GM10266 (cell line): ENCODE measurements around the gene ACSF3.

Experiments used
- DNase-seq: peaks from one replicate; pipeline ENCODE4 v3.0.0; 2012; ENCODE audit errors: extremely low spot score
- TF ChIP-seq, protein P1 (sequence below): IDR thresholded peaks from 2 replicates; pipeline ENCODE4 v1.5.1; 2012; ENCODE audit warnings: mild to moderate bottlenecking, low read depth; ENCODE audit not compliant: control insufficient read depth, insufficient read depth; ENCODE audit errors: missing control alignments

The ACSF3 gene

DNA sequence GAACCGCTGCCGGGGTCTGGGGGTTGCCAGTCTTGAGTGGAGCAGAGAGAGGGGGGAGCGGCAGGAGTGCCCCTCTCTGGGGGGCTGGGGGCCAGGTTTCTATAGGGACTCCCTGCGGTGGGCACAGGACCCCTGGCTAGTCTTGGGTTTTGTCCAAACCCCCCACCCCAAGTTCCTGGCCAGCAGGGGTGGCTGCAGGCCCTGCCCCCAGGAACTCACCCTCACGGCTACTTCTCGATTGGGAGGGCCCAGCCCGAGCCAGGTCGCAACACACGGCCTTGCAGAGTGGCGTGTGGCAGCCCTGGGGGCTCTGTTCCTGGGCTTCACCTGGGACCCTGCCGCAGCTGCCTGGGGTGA, 78.5 kb downstream of the ACSF3 start:
- no peak for DNase-seq
- TF ChIP-seq, protein P1, sequence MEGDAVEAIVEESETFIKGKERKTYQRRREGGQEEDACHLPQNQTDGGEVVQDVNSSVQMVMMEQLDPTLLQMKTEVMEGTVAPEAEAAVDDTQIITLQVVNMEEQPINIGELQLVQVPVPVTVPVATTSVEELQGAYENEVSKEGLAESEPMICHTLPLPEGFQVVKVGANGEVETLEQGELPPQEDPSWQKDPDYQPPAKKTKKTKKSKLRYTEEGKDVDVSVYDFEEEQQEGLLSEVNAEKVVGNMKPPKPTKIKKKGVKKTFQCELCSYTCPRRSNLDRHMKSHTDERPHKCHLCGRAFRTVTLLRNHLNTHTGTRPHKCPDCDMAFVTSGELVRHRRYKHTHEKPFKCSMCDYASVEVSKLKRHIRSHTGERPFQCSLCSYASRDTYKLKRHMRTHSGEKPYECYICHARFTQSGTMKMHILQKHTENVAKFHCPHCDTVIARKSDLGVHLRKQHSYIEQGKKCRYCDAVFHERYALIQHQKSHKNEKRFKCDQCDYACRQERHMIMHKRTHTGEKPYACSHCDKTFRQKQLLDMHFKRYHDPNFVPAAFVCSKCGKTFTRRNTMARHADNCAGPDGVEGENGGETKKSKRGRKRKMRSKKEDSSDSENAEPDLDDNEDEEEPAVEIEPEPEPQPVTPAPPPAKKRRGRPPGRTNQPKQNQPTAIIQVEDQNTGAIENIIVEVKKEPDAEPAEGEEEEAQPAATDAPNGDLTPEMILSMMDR, result no peak

DNA sequence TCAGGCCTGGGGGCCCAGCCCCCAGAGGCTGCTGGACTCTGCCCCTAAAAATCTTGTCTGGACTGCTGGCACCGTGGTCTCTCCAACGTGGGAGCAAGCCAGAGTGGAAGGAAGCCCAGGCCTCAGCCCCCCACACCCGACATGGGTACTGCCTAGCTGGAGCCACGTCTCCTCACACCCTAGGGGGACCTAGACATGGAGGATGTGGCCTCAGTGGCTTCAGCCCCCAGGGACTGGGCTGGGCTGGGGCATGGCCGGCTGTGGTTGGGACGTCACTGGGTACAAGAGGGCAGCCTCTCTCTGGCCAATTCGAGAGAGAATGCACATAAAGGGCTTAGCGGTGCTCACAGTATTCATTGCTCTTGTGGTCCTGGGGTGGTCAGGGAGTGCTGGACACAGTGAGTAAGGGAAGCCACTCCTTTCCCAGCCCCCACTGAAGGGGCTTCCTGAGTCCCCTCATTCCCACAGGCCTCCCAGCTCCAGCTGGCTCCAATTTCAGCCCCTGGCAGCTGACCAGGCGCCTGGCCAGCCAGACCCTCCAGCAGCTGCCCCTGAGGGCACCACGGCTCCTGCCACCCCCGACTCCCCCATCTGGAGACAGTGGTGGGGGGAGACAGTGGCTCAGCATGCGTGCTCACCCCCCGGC, 79.0 kb downstream of the ACSF3 start:
- TF ChIP-seq, protein P1, result no peak
- DNase-seq, result no peak

DNA sequence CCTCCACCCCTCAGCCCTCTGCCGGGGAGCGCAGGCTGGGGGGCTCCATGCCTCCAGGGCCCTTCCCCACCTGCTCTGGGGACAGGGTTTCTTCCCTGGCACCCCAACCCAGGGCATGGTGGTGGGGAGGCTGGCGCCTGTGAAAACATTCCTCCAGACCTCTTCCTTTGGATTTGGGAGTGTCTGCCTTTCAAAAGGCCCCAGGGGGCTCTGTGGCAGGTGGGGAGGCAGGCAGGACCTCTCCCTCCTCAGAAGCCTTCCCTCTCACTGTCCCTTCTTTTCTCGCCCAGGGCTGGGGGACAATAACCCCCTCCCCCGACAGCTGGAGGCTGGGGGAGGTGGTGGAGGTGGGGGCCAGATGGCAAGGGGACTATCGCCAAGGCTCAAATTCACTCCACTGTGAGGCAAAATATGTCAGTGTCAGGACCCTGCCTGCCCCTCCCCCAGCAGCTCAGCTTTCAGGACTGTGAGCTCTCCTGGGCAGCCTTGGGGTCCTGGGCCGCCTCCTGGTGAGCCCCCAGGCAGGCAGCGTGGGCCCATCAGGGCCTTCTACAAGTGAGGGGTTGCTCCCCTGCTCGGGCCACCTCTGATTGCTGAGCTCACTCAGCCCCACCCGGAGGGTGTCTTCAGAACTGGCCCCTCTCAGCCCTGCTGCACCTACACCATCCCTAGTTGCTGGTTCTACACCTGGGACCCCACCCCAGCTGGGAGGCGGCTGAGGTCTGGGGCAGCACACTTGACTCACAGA, 79.7 kb downstream of the ACSF3 start:
- TF ChIP-seq, protein P1, result no peak
- DNase-seq, result no peak

DNA sequence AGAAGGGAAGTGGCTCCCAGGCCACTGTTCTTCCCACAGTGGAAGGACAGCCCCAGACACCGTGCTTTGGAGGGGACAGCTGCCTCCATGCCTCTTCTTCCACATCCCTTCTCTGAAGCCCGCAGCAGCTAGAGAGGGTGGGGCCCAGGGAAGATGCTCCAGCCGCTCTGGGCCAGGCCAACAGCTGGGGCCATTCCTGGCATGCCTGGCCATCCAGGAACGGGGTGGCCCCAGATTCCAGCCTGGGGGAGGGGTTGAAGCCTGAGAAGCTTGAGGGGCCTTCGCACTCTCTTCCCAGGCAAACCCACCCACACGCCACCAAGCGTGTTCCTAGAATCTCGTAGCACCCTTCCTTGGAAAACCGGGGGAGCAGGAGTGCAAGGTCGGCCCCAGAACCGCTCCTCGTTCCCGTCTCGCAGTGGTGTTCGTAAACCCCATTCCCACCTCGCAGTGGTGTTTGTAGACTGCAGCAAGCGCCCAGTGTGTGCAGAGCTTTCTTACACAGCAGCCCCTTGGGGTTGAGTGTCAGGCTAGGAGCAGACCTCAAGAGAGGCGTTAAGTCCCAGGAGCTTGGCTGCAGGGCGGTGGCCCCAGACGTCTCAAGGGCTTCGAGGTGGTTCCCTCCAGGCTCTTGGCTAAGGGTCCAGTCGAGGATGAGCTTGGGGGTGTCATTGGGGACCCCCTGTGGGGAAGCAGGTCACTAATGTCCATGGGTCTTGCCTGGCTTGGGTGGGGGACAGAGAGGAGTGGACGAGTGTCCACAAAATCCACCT, 80.6 kb downstream of the ACSF3 start:
- TF ChIP-seq, protein P1, result no peak
- no peak for DNase-seq

DNA sequence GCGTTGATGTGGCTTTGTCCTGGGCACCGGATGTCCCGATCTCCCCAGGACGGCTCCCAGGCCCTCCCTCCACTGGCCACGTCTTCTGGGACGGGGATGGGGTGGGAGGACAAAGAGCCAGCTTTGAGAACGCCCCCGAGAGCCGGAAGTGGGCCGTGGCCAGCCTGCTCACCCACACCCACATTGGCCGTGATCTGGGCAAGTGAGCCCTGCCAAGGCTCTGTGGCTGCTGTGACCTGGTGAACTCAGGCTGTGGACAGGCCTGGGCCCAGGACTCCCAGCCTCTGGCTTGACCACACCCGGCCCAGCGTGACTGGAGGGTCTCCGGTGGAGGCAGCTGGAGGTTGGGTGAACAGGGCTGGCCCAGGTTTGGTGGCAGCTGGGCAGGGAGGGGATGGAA, 81.2 kb downstream of the ACSF3 start:
- no peak for DNase-seq
- TF ChIP-seq, protein P1, result no peak

DNA sequence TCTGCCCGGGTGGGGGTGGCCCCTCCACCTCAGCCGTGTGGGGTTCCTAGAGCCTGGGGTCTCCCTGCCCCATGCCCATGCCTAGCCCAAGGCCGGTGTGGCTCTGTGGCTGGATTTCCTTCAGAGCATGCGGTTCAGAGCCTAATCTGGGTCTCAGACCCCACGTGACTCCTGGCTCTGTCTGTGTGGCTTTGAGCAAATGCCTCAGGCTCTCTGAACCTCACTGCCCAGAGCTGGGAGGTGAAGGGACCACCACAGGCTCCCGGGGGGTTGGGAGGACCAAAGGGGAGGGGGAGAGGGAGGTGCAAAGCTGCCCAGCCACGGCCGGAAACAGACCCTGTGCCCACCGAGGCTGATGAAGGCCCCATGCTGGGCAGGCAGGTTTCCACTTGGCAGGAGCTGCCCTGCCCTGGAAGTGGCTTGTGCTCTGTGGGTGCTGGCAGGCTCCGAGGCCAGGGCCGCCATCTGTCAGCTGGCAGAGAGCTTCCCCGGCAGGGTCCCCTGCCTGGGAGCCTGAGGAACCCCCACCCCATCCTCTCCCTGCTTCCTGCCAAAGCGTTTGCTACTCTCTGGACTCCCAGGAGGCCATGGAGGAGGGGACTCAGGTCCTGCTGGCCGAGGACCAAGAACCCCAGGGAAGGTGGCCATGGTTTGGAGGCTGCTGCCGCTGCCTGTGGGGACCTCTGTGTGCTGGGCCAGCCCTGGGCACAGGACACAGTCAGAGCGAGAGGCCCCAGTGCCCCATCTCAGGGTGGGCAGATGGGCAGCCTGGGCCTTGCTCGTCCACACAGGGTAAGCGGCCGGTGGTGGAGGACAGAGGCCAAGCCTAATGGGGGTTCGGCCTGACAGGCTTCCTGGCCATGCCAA, 81.9 kb downstream of the ACSF3 start:
- DNase-seq, result no peak
- TF ChIP-seq, protein P1, result no peak
